Measurements from ENCODE around the gene MUC5B.

The MUC5B gene

GRCh38 chr11:1281326-1281973 is 58.6 kb downstream of the MUC5B start:
- DNase-seq (ENCODE audit: insufficient read length) (no peak), FAIRE-seq (no peak)
- no peak for TF ChIP-seq POLR2AphosphoS5 (IDR thresholded peaks at IDR 0.05; ENCODE audit: low read depth, low read length)
- TF ChIP-seq POLR2A (IDR thresholded peaks at IDR 0.05; ENCODE audit: low read depth, low read length): no peak
- no peak for TF ChIP-seq TAF1 (IDR thresholded peaks at IDR 0.05; ENCODE audit: borderline replicate concordance, low read depth, low read length)

- DNase-seq (ENCODE audit: insufficient read length) (no peak), FAIRE-seq (no peak)
- TF ChIP-seq TAF1 (IDR thresholded peaks at IDR 0.05; ENCODE audit: borderline replicate concordance, low read depth, low read length): no peak
Observed at GRCh38 chr11:1281974-1282365, 59.1 kb downstream of the MUC5B start.

- FAIRE-seq (no peak), DNase-seq (ENCODE audit: insufficient read length) (no peak)
- TF ChIP-seq POLR2AphosphoS5 (IDR thresholded peaks at IDR 0.05; ENCODE audit: low read depth, low read length) (no peak), POLR2A (IDR thresholded peaks at IDR 0.05; ENCODE audit: low read depth, low read length) (no peak), TAF1 (IDR thresholded peaks at IDR 0.05; ENCODE audit: borderline replicate concordance, low read depth, low read length) (no peak)
Observed at GRCh38 chr11:1283091-1283511, 60.2 kb downstream of the MUC5B start.

- DNase-seq (ENCODE audit: insufficient read length) (no peak), FAIRE-seq (no peak)
- TF ChIP-seq POLR2AphosphoS5 (IDR thresholded peaks at IDR 0.05; ENCODE audit: low read depth, low read length): no peak
- TF ChIP-seq TAF1 (IDR thresholded peaks at IDR 0.05; ENCODE audit: borderline replicate concordance, low read depth, low read length): no peak
- no peak for TF ChIP-seq POLR2A (IDR thresholded peaks at IDR 0.05; ENCODE audit: low read depth, low read length)
Observed at GRCh38 chr11:1283906-1284305, 61.0 kb downstream of the MUC5B start.

GRCh38 chr11:1285316-1285744 is 62.5 kb downstream of the MUC5B start:
- DNase-seq (ENCODE audit: insufficient read length): no peak
- no peak for FAIRE-seq
- TF ChIP-seq POLR2AphosphoS5 (IDR thresholded peaks at IDR 0.05; ENCODE audit: low read depth, low read length) (no peak), POLR2A (IDR thresholded peaks at IDR 0.05; ENCODE audit: low read depth, low read length) (no peak), TAF1 (IDR thresholded peaks at IDR 0.05; ENCODE audit: borderline replicate concordance, low read depth, low read length) (no peak)

- DNase-seq (ENCODE audit: insufficient read length) (no peak), FAIRE-seq (no peak)
Observed at GRCh38 chr11:1285876-1286275, 63.0 kb downstream of the MUC5B start.

GRCh38 chr11:1287928-1288327 is 65.1 kb downstream of the MUC5B start:
- DNase-seq (ENCODE audit: insufficient read length) (no peak), FAIRE-seq (no peak)
- TF ChIP-seq POLR2A (IDR thresholded peaks at IDR 0.05; ENCODE audit: low read depth, low read length) (no peak), TAF1 (IDR thresholded peaks at IDR 0.05; ENCODE audit: borderline replicate concordance, low read depth, low read length) (no peak), POLR2AphosphoS5 (IDR thresholded peaks at IDR 0.05; ENCODE audit: low read depth, low read length) (no peak)

More at GRCh38 chr11:1285876-1286275, 63.0 kb downstream of the MUC5B start:
- TF ChIP-seq TAF1 (IDR thresholded peaks at IDR 0.05; ENCODE audit: borderline replicate concordance, low read depth, low read length) (no peak), POLR2A (IDR thresholded peaks at IDR 0.05; ENCODE audit: low read depth, low read length) (no peak), POLR2AphosphoS5 (IDR thresholded peaks at IDR 0.05; ENCODE audit: low read depth, low read length) (no peak)

GRCh38 chr11:1288426-1289151 is 65.7 kb downstream of the MUC5B start:
- FAIRE-seq: no peak
- no peak for DNase-seq (ENCODE audit: insufficient read length)
- TF ChIP-seq POLR2A (IDR thresholded peaks at IDR 0.05; ENCODE audit: low read depth, low read length) (no peak), TAF1 (IDR thresholded peaks at IDR 0.05; ENCODE audit: borderline replicate concordance, low read depth, low read length) (no peak), POLR2AphosphoS5 (IDR thresholded peaks at IDR 0.05; ENCODE audit: low read depth, low read length) (no peak)

- TF ChIP-seq TAF1 (IDR thresholded peaks at IDR 0.05; ENCODE audit: borderline replicate concordance, low read depth, low read length): no peak
- TF ChIP-seq POLR2A (IDR thresholded peaks at IDR 0.05; ENCODE audit: low read depth, low read length): no peak
- TF ChIP-seq POLR2AphosphoS5 (IDR thresholded peaks at IDR 0.05; ENCODE audit: low read depth, low read length): no peak
- FAIRE-seq: no peak
- DNase-seq (ENCODE audit: insufficient read length): no peak
Observed at GRCh38 chr11:1289211-1289935, 66.5 kb downstream of the MUC5B start.

- no peak for DNase-seq (ENCODE audit: insufficient read length)
- no peak for TF ChIP-seq POLR2A (IDR thresholded peaks at IDR 0.05; ENCODE audit: low read depth, low read length)
- no peak for TF ChIP-seq TAF1 (IDR thresholded peaks at IDR 0.05; ENCODE audit: borderline replicate concordance, low read depth, low read length)
- TF ChIP-seq POLR2AphosphoS5 (IDR thresholded peaks at IDR 0.05; ENCODE audit: low read depth, low read length): no peak
- FAIRE-seq: no peak
Observed at GRCh38 chr11:1290052-1291040, 67.5 kb downstream of the MUC5B start.
